HEK293 (cell line): Measurements from ENCODE around the gene RNASEH2A.

ENCODE experiments used
- CTCF ChIA-PET: fragments of 350-600 bp; formaldehyde crosslinking; extraction: SDS; loops from one replicate; lab custom pipeline; 2021; ENCODE audit warnings: antibody characterized with exemption; lab: Yijun Ruan, JAX
- POLR2A ChIA-PET: fragments of 300-600 bp; formaldehyde crosslinking; extraction: SDS; loops from one replicate; lab custom pipeline; 2020; ENCODE audit warnings: antibody characterized with exemption, inconsistent platforms; lab: Yijun Ruan, JAX
- H3K27ac ChIP-seq: fragments of 200-500 bp; sonication (Bioruptor generic); 2 replicates; pipeline ENCODE4 v1.5.1; 2014; ENCODE audit warnings: low read depth, low read length, control low read depth, inconsistent platforms; ENCODE audit errors: extremely low read depth
- H3K36me3 ChIP-seq, 2 experiments: fragments of 200-500 bp in 1 of 2; sonication (Bioruptor generic) in 1 of 2; 1 replicate in 1 of 2; 2 replicates in 1 of 2; pipeline ENCODE4 v1.5.1; 2014 to 2017; ENCODE audit warnings: inconsistent platforms in 2 of 2, low read length in 2 of 2; ENCODE audit not compliant: control insufficient read depth in 2 of 2, insufficient read depth in 1 of 2
- H3K4me1 ChIP-seq: fragments of 200-500 bp; sonication (Bioruptor generic); 2 replicates; pipeline ENCODE4 v1.5.1; 2014; ENCODE audit warnings: mild to moderate bottlenecking, low read length, inconsistent platforms; ENCODE audit not compliant: control insufficient read depth, insufficient read depth
- H3K4me3 ChIP-seq: 2 replicates; pipeline ENCODE4 v1.5.1; 2011; ENCODE audit warnings: low read depth, mild to moderate bottlenecking, control low read depth, low read length, moderate library complexity
- H3K9me3 ChIP-seq: fragments of 200-500 bp; sonication (Bioruptor generic); 2 replicates; pipeline ENCODE4 v1.5.1; 2014; ENCODE audit warnings: low read depth, low read length, inconsistent platforms; ENCODE audit not compliant: control insufficient read depth, insufficient read depth
- CTCF ChIP-seq: fragments of 450-650 bp; formaldehyde crosslinking; IDR thresholded peaks from 2 replicates; pipeline ENCODE4 v1.5.1; 2016; ENCODE audit warnings: missing biosample characterization, missing genetic modification characterization
- GLIS1 ChIP-seq: fragments of 450-650 bp; formaldehyde crosslinking; IDR thresholded peaks from 2 replicates; pipeline ENCODE4 v1.5.1; 2016; ENCODE audit warnings: missing biosample characterization, missing genetic modification characterization
- KLF1 ChIP-seq: fragments of 450-650 bp; formaldehyde crosslinking; IDR thresholded peaks from 2 replicates; pipeline ENCODE4 v1.5.1; 2016; ENCODE audit warnings: missing biosample characterization, missing genetic modification characterization
- KLF10 ChIP-seq: fragments of 450-650 bp; IDR thresholded peaks from 2 replicates; pipeline ENCODE4 v1.5.1; 2018; ENCODE audit warnings: missing biosample characterization, mild to moderate bottlenecking, missing genetic modification characterization
- PATZ1 ChIP-seq: fragments of 450-650 bp; formaldehyde crosslinking; IDR thresholded peaks from 2 replicates; pipeline ENCODE4 v1.5.1; 2016; ENCODE audit warnings: missing biosample characterization, missing genetic modification characterization
- SALL2 ChIP-seq: fragments of 450-650 bp; formaldehyde crosslinking; IDR thresholded peaks from 2 replicates; pipeline ENCODE4 v1.5.0; 2017; ENCODE audit warnings: missing biosample characterization, mild to moderate bottlenecking, missing genetic modification characterization, borderline replicate concordance
- ZBTB17 ChIP-seq: fragments of 450-650 bp; formaldehyde crosslinking; IDR thresholded peaks from 2 replicates; pipeline ENCODE4 v1.5.1; 2016; ENCODE audit warnings: missing biosample characterization, missing genetic modification characterization
- ZBTB20 ChIP-seq: fragments of 450-650 bp; formaldehyde crosslinking; IDR thresholded peaks from 2 replicates; pipeline ENCODE4 v1.5.1; 2016; ENCODE audit warnings: missing biosample characterization, missing genetic modification characterization
- ZBTB6 ChIP-seq: fragments of 450-650 bp; formaldehyde crosslinking; IDR thresholded peaks from 2 replicates; pipeline ENCODE4 v1.5.1; 2017; ENCODE audit warnings: missing biosample characterization, missing genetic modification characterization
- ZEB2 ChIP-seq: fragments of 450-650 bp; formaldehyde crosslinking; IDR thresholded peaks from 2 replicates; pipeline ENCODE4 v1.5.1; 2016; ENCODE audit warnings: missing biosample characterization, missing genetic modification characterization
- ZFP41 ChIP-seq: fragments of 450-650 bp; formaldehyde crosslinking; IDR thresholded peaks from 2 replicates; pipeline ENCODE4 v1.5.1; 2016; ENCODE audit warnings: missing biosample characterization, missing genetic modification characterization, borderline replicate concordance
- ZNF112 ChIP-seq: fragments of 450-650 bp; formaldehyde crosslinking; IDR thresholded peaks from 2 replicates; pipeline ENCODE4 v1.5.0; 2017; ENCODE audit warnings: missing biosample characterization, missing genetic modification characterization
- ZNF138 ChIP-seq: fragments of 450-650 bp; formaldehyde crosslinking; IDR thresholded peaks from 2 replicates; pipeline ENCODE4 v1.5.1; 2016; ENCODE audit warnings: missing biosample characterization, missing genetic modification characterization, borderline replicate concordance
- ZNF239 ChIP-seq: fragments of 450-650 bp; formaldehyde crosslinking; IDR thresholded peaks from 2 replicates; pipeline ENCODE4 v1.5.1; 2016; ENCODE audit warnings: missing biosample characterization, missing genetic modification characterization
- ZNF398 ChIP-seq: fragments of 450-650 bp; formaldehyde crosslinking; IDR thresholded peaks from 2 replicates; pipeline ENCODE4 v1.5.1; 2017; ENCODE audit warnings: missing biosample characterization, missing genetic modification characterization
- ZNF692 ChIP-seq: fragments of 450-650 bp; formaldehyde crosslinking; IDR thresholded peaks from 2 replicates; pipeline ENCODE4 v1.5.1; 2016; ENCODE audit warnings: missing biosample characterization, missing genetic modification characterization
- ZNF701 ChIP-seq: fragments of 450-650 bp; formaldehyde crosslinking; IDR thresholded peaks from 2 replicates; pipeline ENCODE4 v1.5.1; 2016; ENCODE audit warnings: missing biosample characterization, missing genetic modification characterization
- ZNF704 ChIP-seq: fragments of 450-650 bp; formaldehyde crosslinking; IDR thresholded peaks from 2 replicates; pipeline ENCODE4 v1.5.1; 2016; ENCODE audit warnings: missing biosample characterization, missing genetic modification characterization
- ZNF707 ChIP-seq: fragments of 450-650 bp; formaldehyde crosslinking; IDR thresholded peaks from 2 replicates; pipeline ENCODE4 v1.5.1; 2016; ENCODE audit warnings: missing biosample characterization, missing genetic modification characterization
- ZXDB ChIP-seq: fragments of 450-650 bp; formaldehyde crosslinking; IDR thresholded peaks from 2 replicates; pipeline ENCODE4 v1.5.1; 2016; ENCODE audit warnings: missing biosample characterization, missing genetic modification characterization

RNASEH2A gene

GRCh38 chr19:12787458-12787857, 18.9 kb upstream of the RNASEH2A start:
- no peak overlapping the region for H3K27ac ChIP-seq
- H3K9me3 ChIP-seq = no peaks in the 10 kb centered on the region
- peaks cover 19% of the 10 kb centered on the region for H3K4me1 ChIP-seq
- ChIA-PET POLR2A (interaction anchor here (1.0 to 1.7 kb wide), 2 partner anchors 10 to 53 kb away, joined by 4 to 7 read pairs; partner anchors contain the start of gene TRIR), CTCF (interaction anchor here (0.6 to 3.4 kb wide), 5 partner anchors 9 to 190 kb away, joined by 3 to 20 read pairs (median 4); no protein-coding TSS in a partner anchor)
- H3K4me3 ChIP-seq = no peak overlapping the region
- no peaks in the 10 kb centered on the region for H3K36me3 ChIP-seq
- peak; percentile 26; the same call in 1 of the 2 replicates for TF ChIP-seq KLF1 (tag by site-specific recombination)
- TF ChIP-seq SALL2 (tag by site-specific recombination) = no peak
- TF ChIP-seq GLIS1 (tag by site-specific recombination) = peak; percentile 76
- TF ChIP-seq ZNF704 (tag by site-specific recombination) = no peak

GRCh38 chr19:12788042-12788681, 18.2 kb upstream of the RNASEH2A start:
- Histone ChIP-seq H3K27ac (peak overlapping the region; percentile 20; the same call in 1 of the 2 replicates), H3K9me3 (no peaks in the 10 kb centered on the region), H3K4me1 (peaks cover 21% of the 10 kb centered on the region), H3K4me3 (no peak overlapping the region), H3K36me3 (no peaks in the 10 kb centered on the region)
- peak; percentile 44; the same call in 1 of the 2 replicates for TF ChIP-seq ZBTB20 (tag by site-specific recombination)
- no peak for TF ChIP-seq ZNF239 (tag by site-specific recombination)
- CTCF ChIA-PET = interaction anchor here (1.0 to 3.4 kb wide), 6 partner anchors 8 to 28 kb away, joined by 3 to 20 read pairs (median 8); no protein-coding TSS in a partner anchor
- POLR2A ChIA-PET = interaction anchor here (0.6 to 1.7 kb wide), 6 partner anchors 9 to 1459 kb away, joined by 3 to 7 read pairs (median 4); partner anchors contain the start of genes PRDX2, THSD8 and TRIR

GRCh38 chr19:12788682-12789097, 17.7 kb upstream of the RNASEH2A start:
- no peaks in the 10 kb centered on the region for H3K9me3 ChIP-seq
- no peaks in the 10 kb centered on the region for H3K36me3 ChIP-seq
- H3K4me1 ChIP-seq = peaks cover 21% of the 10 kb centered on the region
- ChIA-PET POLR2A (interaction anchor here (0.6 to 1.2 kb wide), 5 partner anchors 8 to 1459 kb away, joined by 3 to 7 read pairs (median 4); partner anchors contain the start of genes PRDX2 and THSD8), CTCF (interaction anchor here (0.7 to 3.4 kb wide), 5 partner anchors 11 to 37 kb away, joined by 4 to 20 read pairs (median 11); no protein-coding TSS in a partner anchor)
- peak overlapping the region; percentile 20 for H3K27ac ChIP-seq
- no peak overlapping the region for H3K4me3 ChIP-seq
- TF ChIP-seq ZNF112 (no peak), ZNF707 (tag by site-specific recombination) (no peak), ZEB2 (tag by site-specific recombination) (0 out of 2 replicates have a peak, but pooled peaks have one; percentile 17), KLF10 (no peak; the same call in 1 of the 2 replicates), CTCF (tag by site-specific recombination) (peak; percentile 60; the same call in 1 of the 2 replicates), ZNF692 (peak; percentile 81), ZBTB17 (tag by site-specific recombination) (peak; percentile 42), PATZ1 (peak; percentile 75), ZNF138 (tag by site-specific recombination) (no peak), ZFP41 (no peak), ZBTB6 (tag by site-specific recombination) (peak; percentile 92), ZXDB (tag by site-specific recombination) (peak; percentile 31; the same call in 1 of the 2 replicates), ZNF701 (tag by site-specific recombination) (no peak), ZNF398 (tag by site-specific recombination) (peak; percentile 69)
